Ascending aorta (tissue), 2 donors: ENCODE data around the gene NQO1. TPM values are rescaled to one million over a fixed set of nuclear protein-coding genes. Genes with fewer than 3 reads are reported as not detected.
A peak's percentile ranks its signal among the peaks of the same experiment; 100 is the strongest.

ENCODE experiments used
- DNase-seq, 2 donors: peaks; one replicate each; pipeline ENCODE4 v3.0.0-alpha.2; 2019; ENCODE audit warnings: low spot score in 2 of 2
- H3K27ac ChIP-seq, 2 donors: fragments of 200-600 bp; sonication (generic); one replicate each; pipeline ENCODE4 v1.5.1; 2016 to 2017; ENCODE audit warnings: mild to moderate bottlenecking in 1 of 2
- H3K27me3 ChIP-seq: fragments of 200-600 bp; sonication (generic); one replicate; pipeline ENCODE4 v1.5.1; 2017
- H3K36me3 ChIP-seq, 2 donors: fragments of 200-600 bp; sonication (generic); one replicate each; pipeline ENCODE4 v1.5.1; 2016
- H3K4me1 ChIP-seq, 2 donors: fragments of 200-600 bp; sonication (generic); one replicate each; pipeline ENCODE4 v1.5.1; 2016 to 2017; ENCODE audit warnings: mild to moderate bottlenecking in 1 of 2
- H3K4me3 ChIP-seq, 2 donors: fragments of 200-600 bp; sonication (generic); one replicate each; pipeline ENCODE4 v1.5.1; 2016 to 2017; ENCODE audit warnings: mild to moderate bottlenecking in 1 of 2
- H3K9me3 ChIP-seq, 2 donors: fragments of 200-600 bp; sonication (generic); one replicate each; pipeline ENCODE4 v1.5.1; 2016
- intact Hi-C: fragments of 100-400 bp; cut with DNase I; formaldehyde crosslinking; loops from one replicate; pipeline ENCODE4 v1.15.1; 2023
- total RNA-seq: library from RNA; depleted of rRNA; stranded (reverse); fragments of >200 nt; gene quantifications from one replicate; pipeline ENCODE4 v1.1.0, GENCODE V29; 2016
- TF ChIP-seq, protein P1 (sequence below), 3 experiments: fragments of 200-600 bp in 2 of 3; fragments of 450-650 bp in 1 of 3; sonication (generic) in 2 of 3; IDR thresholded peaks; one replicate each; pipeline ENCODE4 v1.5.1; 2016 to 2019; ENCODE audit warnings: antibody characterized with exemption in 3 of 3, mild to moderate bottlenecking in 1 of 3, moderate library complexity in 1 of 3

NQO1 gene
- total RNA-seq, 1 donor from 2014 or later: 58.6 TPM

DNA sequence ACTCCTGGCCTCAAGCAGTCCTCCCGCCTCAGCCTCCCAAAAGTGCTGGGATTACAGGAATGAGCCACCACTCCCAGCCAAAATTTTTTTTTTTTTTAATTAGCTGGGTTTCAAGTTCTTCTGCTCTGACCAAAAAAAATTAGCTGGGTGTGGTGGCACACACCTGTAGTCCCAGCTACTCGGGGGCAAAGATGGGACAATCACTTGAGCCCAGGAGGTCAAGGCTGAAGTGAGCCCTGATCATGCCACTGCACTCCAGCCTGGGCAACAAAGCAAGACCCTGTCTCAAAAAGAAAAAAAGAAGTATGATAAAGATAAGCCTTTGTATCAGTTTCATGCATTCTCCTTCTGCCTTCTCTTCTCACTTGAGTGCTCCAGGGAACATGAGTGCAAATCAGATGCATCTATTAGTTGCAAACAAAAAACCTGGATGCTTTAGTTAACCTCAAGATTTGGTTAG lies 1.9 kb downstream of the NQO1 start:
- Histone ChIP-seq H3K4me3 (no peak overlapping the region), H3K36me3 (no peaks in the 10 kb centered on the region), H3K4me1 (peaks cover 9 to 20% of the 10 kb centered on the region in 2 donors), H3K27ac (peak overlapping the region in 1 of 2 donors; percentile 81), H3K27me3 (no peaks in the 10 kb centered on the region), H3K9me3 (no peaks in the 10 kb centered on the region)
- DNase-seq: no peak
- intact Hi-C loops: loop anchor here (2.0 kb wide), 1 partner anchor 16 kb away; no protein-coding TSS in a partner anchor
- TF ChIP-seq, protein P1, sequence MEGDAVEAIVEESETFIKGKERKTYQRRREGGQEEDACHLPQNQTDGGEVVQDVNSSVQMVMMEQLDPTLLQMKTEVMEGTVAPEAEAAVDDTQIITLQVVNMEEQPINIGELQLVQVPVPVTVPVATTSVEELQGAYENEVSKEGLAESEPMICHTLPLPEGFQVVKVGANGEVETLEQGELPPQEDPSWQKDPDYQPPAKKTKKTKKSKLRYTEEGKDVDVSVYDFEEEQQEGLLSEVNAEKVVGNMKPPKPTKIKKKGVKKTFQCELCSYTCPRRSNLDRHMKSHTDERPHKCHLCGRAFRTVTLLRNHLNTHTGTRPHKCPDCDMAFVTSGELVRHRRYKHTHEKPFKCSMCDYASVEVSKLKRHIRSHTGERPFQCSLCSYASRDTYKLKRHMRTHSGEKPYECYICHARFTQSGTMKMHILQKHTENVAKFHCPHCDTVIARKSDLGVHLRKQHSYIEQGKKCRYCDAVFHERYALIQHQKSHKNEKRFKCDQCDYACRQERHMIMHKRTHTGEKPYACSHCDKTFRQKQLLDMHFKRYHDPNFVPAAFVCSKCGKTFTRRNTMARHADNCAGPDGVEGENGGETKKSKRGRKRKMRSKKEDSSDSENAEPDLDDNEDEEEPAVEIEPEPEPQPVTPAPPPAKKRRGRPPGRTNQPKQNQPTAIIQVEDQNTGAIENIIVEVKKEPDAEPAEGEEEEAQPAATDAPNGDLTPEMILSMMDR (IDR thresholded peaks at IDR 0.05): no peak

GRCh38 chr16:69721441-69721957 lies 4.9 kb downstream of the NQO1 start:
- Histone ChIP-seq H3K36me3 (peaks cover 13 to 20% of the 10 kb centered on the region in 2 donors), H3K27me3 (no peaks in the 10 kb centered on the region), H3K4me1 (peaks cover 0 to 8% of the 10 kb centered on the region in 2 donors), H3K4me3 (no peak overlapping the region), H3K9me3 (no peaks in the 10 kb centered on the region), H3K27ac (no peak overlapping the region)
- DNase-seq: no peak
- intact Hi-C loops: no loop called here
- TF ChIP-seq, protein P1 (IDR thresholded peaks at IDR 0.05): no peak

DNA sequence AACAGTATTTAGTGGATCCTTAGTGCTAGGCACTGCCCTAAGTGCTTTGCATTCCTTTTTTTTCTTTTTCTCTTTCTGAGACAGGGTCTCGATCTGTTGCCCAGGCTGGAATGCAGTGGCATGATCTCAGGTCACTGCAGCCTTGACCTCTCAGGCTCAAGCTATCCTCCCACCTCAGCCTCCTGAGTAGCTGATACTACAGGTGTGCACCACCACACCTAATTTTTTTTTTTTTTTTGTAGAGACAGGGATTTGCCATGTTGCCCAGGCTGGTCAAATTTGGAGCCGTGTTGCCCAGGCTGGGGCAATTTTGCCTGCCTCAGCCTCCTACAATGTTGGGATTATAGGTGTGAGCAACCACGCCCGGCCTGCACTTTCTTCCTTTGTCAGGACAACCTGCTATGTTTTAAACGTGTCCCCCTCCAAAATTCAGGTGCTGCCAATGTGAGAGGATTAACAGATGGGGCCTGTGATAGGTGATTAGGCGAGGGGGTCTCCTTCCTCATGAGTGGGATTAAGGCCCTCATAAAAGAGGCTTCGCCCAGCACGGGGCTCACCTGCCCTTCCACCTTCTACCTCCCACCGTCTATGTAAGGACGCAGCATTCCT lies 5.4 kb downstream of the NQO1 start:
- peaks cover 13 to 24% of the 10 kb centered on the region in 2 donors for H3K36me3 ChIP-seq
- intact Hi-C loops: no loop called here
- no peak overlapping the region for H3K4me3 ChIP-seq
- peaks cover 0 to 8% of the 10 kb centered on the region in 2 donors for H3K4me1 ChIP-seq
- H3K27ac ChIP-seq: no peak overlapping the region
- no peaks in the 10 kb centered on the region for H3K9me3 ChIP-seq
- no peaks in the 10 kb centered on the region for H3K27me3 ChIP-seq
- TF ChIP-seq, protein P1 (IDR thresholded peaks at IDR 0.05): no peak
- DNase-seq: peak in 1 of 2 donors; percentile 40

- Histone ChIP-seq H3K4me3 (no peak overlapping the region), H3K4me1 (no peaks in the 10 kb centered on the region), H3K36me3 (peaks cover 21 to 49% of the 10 kb centered on the region in 2 donors), H3K27me3 (no peaks in the 10 kb centered on the region), H3K27ac (no peak overlapping the region), H3K9me3 (no peaks in the 10 kb centered on the region)
- no peak for DNase-seq
- intact Hi-C loops: no loop called here
- TF ChIP-seq, protein P1 (IDR thresholded peaks at IDR 0.05): no peak
Measured at GRCh38 chr16:69718111-69718764, 8.1 kb downstream of the NQO1 start.

DNA sequence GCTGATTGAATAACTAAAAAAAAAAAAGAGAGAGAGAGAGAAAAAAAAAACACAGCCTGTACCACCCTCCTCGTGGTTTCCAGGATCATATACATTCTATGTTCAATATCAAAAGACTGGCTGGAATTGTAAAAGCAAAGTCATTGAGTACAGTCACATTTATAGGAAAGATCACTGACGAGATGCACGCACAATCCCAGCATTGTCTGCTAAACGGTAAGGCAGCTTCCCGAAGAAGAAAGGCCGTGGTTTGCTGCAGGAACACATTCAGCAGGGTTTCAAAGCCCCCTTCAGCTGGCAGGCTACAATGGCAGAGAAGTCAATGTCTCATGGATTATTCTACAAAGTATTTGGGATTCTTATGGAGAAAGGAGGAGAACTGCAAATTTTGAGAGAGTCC lies 9.3 kb downstream of the NQO1 start:
- Histone ChIP-seq H3K27me3 (no peaks in the 10 kb centered on the region), H3K4me3 (no peak overlapping the region), H3K9me3 (no peaks in the 10 kb centered on the region), H3K4me1 (no peaks in the 10 kb centered on the region), H3K27ac (no peak overlapping the region), H3K36me3 (peaks cover 26 to 60% of the 10 kb centered on the region in 2 donors)
- DNase-seq: no peak
- TF ChIP-seq, protein P1 (IDR thresholded peaks at IDR 0.05): no peak
- intact Hi-C loops: no loop called here
